ENCODE results near the gene HECW1. TPM values are rescaled to one million over a fixed set of nuclear protein-coding genes. Genes with fewer than 3 reads are reported as not detected.

The HECW1 gene
- total RNA-seq (2016; rRNA removed; fragmentation: Illumina TruSeq; extraction: Trizol) (not detected in 2 replicates), polyA plus RNA-seq (2011; rRNA removed) (not detected in 2 replicates), polyA minus RNA-seq (2011; rRNA and poly(A)+ RNA removed; ENCODE audit: low replicate concordance) (4.0 TPM in 1 of 2 replicates, not detected in the other), Bru-seq, nascent RNA (percentile 2 among the genes with signal in this experiment), BruChase-seq, experiment 1, labeled RNA remaining after a 6-hour chase (percentile 2 among the genes with signal in this experiment), BruChase-seq, experiment 2, labeled RNA remaining after a 2-hour chase (percentile 1 among the genes with signal in this experiment)
- total RNA-seq (2016; cell fraction: cytosol; rRNA removed; fragmentation: Illumina TruSeq; extraction: Trizol; ENCODE audit: low read depth) = under 0.01 TPM in 1 of 2 replicates, not detected in the other
- not detected in 2 replicates for total RNA-seq (2016; cell fraction: insoluble cytoplasmic fraction; rRNA removed; fragmentation: Illumina TruSeq; extraction: Trizol)
- not detected in 2 replicates for total RNA-seq (2016; cell fraction: membrane; rRNA removed; fragmentation: Illumina TruSeq; extraction: Trizol)
- not detected in 2 replicates for total RNA-seq (2016; cell fraction: nucleus; rRNA removed; fragmentation: Illumina TruSeq; extraction: Trizol)
- polyA plus RNA-seq (2011; cell fraction: cytosol; rRNA removed) = not detected in 2 replicates
- not detected in 2 replicates for polyA plus RNA-seq (2011; cell fraction: nucleus; rRNA removed)
- polyA plus RNA-seq (2012) = not detected in 2 replicates
- polyA plus RNA-seq (2016; cell fraction: cytosol; fragmentation: Illumina TruSeq; extraction: Trizol; ENCODE audit: low read depth) = not detected in 2 replicates
- not detected in 2 replicates for polyA plus RNA-seq (2016; cell fraction: insoluble cytoplasmic fraction; fragmentation: Illumina TruSeq; extraction: Trizol; ENCODE audit: low read depth)
- not detected in 2 replicates for polyA plus RNA-seq (2016; cell fraction: membrane; fragmentation: Illumina TruSeq; extraction: Trizol; ENCODE audit: low read depth)
- not detected in 2 replicates for polyA plus RNA-seq (2016; cell fraction: nucleus; fragmentation: Illumina TruSeq; extraction: Trizol; ENCODE audit: insufficient read depth, low read depth)
- not detected in 2 replicates for polyA minus RNA-seq (2011; cell fraction: cytosol; rRNA and poly(A)+ RNA removed)
- polyA minus RNA-seq (2011; cell fraction: nucleus; rRNA and poly(A)+ RNA removed) = not detected in 2 replicates
- long read RNA-seq, experiment 1 = 0 reads
- long read RNA-seq, experiment 2 = 0 reads

GRCh38 chr7:43112459-43112940 lies at the start of gene HECW1:
Gene HECW1 (plus strand): TSS chr7:43112647. CDS start chr7:43243906, 131,259 bp downstream.
- no peak for DNase-seq (ENCODE audit: low spot score)
- peak; percentile 24; the same call in 2 of the 3 replicates for ATAC-seq
- BruUV-seq (replicated peaks) = no TSS peak
- no peak within 1 kb of the TSS for H2AFZ ChIP-seq (ENCODE audit: low read length)
- H3K27ac ChIP-seq (ENCODE audit: extremely low read length, insufficient read depth, low read length) = no peak within 1 kb of the TSS
- peaks cover 1 to 48% of the 10 kb centered on the region in 2 experiments for H3K27me3 ChIP-seq (ENCODE audit: control insufficient read depth in 1 of 2, insufficient read depth in 2 of 2, low read length in 2 of 2)
- no peak within 1 kb of the TSS for H3K4me2 ChIP-seq (ENCODE audit: low read depth, low read length)
- in situ Hi-C loops (cut with HindIII; ENCODE audit: extremely low pct_ligation_motif_present, low pct_unique_long_range_greater_than_20kb) = no loop called here
- H4K20me1 ChIP-seq (ENCODE audit: insufficient read depth, low read length) = no peaks in the 10 kb centered on the region
- H3K4me1 ChIP-seq (ENCODE audit: insufficient read depth, low read length) = no peaks in the 10 kb centered on the region
- no peaks in the 10 kb centered on the region for H3K9me3 ChIP-seq (ENCODE audit: low read length)
- H3K79me2 ChIP-seq (ENCODE audit: insufficient read depth, low read length) = no peaks in the 10 kb centered on the region
- intact Hi-C loops (cut with micrococcal nuclease; ENCODE audit: unreplicated experiment) = no loop called here
- FAIRE-seq = no peak
- no peaks in the 10 kb centered on the region for H3K36me3 ChIP-seq (replicated peaks in 1 of 2; ENCODE audit: control insufficient read depth in 1 of 2, insufficient read depth in 2 of 2, low read length in 2 of 2)
- no peak within 1 kb of the TSS for H3K4me3 ChIP-seq (replicated peaks in 1 of 3; ENCODE audit: insufficient read depth in 1 of 3, low read depth in 2 of 3, low read length in 3 of 3)
- H3K9ac ChIP-seq (ENCODE audit: insufficient read depth, low read depth, low read length) = no peak within 1 kb of the TSS
- ChIA-PET POLR2A (no interaction called here), CTCF (ENCODE audit: low intra/inter-chr PET ratio, low total read pairs) (no interaction called here)
- WGBS (ENCODE audit: low lambda C conversion rate) = no CpG with 5 or more reads among the region's 46 CpGs
- TF ChIP-seq ZBTB40 (IDR thresholded peaks at IDR 0.05) (no peak), ZBTB40 (CRISPR knock-in tag; IDR thresholded peaks at IDR 0.05) (no peak), MTF2 (CRISPR knock-in tag; IDR thresholded peaks at IDR 0.05; ENCODE audit: borderline replicate concordance) (no peak), ARNT (IDR thresholded peaks at IDR 0.05) (no peak), GTF2F1 (IDR thresholded peaks at IDR 0.05; ENCODE audit: low read length) (no peak), MXD4 (CRISPR knock-in tag; IDR thresholded peaks at IDR 0.05) (no peak), TGIF2 (CRISPR knock-in tag; IDR thresholded peaks at IDR 0.05) (no peak), AKAP8 (CRISPR knock-in tag; IDR thresholded peaks at IDR 0.05) (no peak), ZNF572 (CRISPR knock-in tag; IDR thresholded peaks at IDR 0.05) (no peak), ZFAT (CRISPR knock-in tag; conservative IDR thresholded peaks at IDR 0.05) (no peak)
- TF ChIP-seq, protein P1, sequence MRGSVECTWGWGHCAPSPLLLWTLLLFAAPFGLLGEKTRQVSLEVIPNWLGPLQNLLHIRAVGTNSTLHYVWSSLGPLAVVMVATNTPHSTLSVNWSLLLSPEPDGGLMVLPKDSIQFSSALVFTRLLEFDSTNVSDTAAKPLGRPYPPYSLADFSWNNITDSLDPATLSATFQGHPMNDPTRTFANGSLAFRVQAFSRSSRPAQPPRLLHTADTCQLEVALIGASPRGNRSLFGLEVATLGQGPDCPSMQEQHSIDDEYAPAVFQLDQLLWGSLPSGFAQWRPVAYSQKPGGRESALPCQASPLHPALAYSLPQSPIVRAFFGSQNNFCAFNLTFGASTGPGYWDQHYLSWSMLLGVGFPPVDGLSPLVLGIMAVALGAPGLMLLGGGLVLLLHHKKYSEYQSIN (CRISPR knock-in tag; IDR thresholded peaks at IDR 0.05; ENCODE audit: borderline replicate concordance) = no peak

Measured in HepG2 (cell line).